ENCODE results near the gene EIF3CL. TPM values are rescaled to one million over a fixed set of nuclear protein-coding genes. Genes with fewer than 3 reads are reported as not detected.
A peak's percentile ranks its signal among the peaks of the same experiment; 100 is the strongest.
"Not testable (repeated sequence)": the region's sequence is repeated elsewhere in the genome, so short reads cannot be mapped to it uniquely, and the experiment has no call there.

EIF3CL gene
- total RNA-seq, 4 donors from 2014 or later = 221 to 364 (median 267) TPM

DNA sequence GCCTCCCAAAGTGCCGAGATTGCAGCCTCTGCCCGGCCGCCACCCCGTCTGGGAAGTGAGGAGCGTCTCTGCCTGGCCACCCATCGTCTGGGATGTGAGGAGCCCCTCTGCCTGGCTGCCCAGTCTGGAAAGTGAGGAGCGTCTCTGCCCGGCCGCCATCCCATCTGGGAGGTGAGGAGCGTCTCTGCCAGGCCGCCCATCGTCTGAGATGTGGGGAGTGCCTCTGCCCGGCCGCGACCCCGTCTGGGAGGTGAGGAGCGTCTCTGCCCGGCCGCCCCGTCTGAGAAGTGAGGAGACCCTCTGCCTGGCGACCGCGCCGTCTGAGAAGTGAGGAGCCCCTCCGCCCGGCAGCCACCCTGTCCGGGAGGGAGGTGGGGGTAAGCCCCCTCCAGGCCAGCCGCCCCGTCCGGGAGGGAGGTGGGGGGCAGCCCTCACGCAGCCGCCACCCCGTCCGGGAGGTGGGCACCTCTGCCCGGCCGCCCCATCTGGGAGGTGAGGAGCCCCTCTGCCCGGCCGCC is 26.5 kb downstream of the EIF3CL start:
- not testable (repeated sequence) for H3K36me3 ChIP-seq, H3K27ac ChIP-seq, H3K9me3 ChIP-seq, H3K4me3 ChIP-seq, H3K27me3 ChIP-seq, H3K4me1 ChIP-seq
- peak in 1 of 2 donors; percentile 29 for DNase-seq (ENCODE audit: low spot score in 2 of 2)
- WGBS = 100% methylated on average over 11 of the region's 38 CpGs

DNA sequence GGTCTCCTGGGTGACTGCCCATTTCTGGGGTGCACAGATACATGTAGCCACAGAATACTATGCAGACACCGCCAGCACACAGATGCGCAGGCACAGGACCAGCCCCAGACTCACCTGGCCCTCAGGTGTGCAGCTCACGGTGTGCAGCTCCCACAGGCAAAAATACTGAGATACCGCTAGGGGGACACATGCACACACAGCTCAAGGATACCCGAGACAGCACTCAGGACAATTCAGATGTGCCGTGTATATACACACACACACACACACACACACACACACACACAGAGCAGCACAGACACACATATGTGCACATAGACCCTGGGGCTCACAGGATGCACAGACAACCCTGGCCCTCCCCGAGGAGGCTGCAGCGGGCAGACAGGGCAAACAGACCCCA is 28.5 kb downstream of the EIF3CL start:
- H3K27ac ChIP-seq; DNase-seq (ENCODE audit: low spot score in 2 of 2); H3K9me3 ChIP-seq; H3K4me1 ChIP-seq; H3K4me3 ChIP-seq; H3K36me3 ChIP-seq; H3K27me3 ChIP-seq: not testable (repeated sequence)
- no CpG with 5 or more reads among the region's 8 CpGs for WGBS

DNA sequence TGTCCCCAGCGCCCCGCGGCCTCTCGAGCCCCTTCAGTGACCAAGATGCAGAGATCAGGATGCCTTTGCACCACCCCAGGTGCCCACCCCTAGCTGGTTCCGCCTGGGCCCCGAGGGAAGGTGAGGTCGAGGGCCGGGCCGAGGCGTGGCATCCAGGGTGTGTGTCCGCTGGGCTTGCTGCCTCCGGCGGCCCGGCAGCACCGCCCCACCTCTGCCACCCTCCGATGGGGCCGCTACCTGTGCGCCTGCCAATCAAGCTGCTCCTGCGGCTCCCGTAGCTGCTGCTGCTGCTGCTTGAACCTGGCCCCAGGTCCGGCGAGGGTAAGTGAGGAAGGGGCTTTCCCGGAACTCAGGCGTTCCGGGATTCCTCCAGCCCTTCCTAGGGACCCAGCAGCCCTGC is 29.4 kb downstream of the EIF3CL start:
- H3K27ac ChIP-seq; H3K4me3 ChIP-seq; H3K4me1 ChIP-seq; H3K36me3 ChIP-seq; H3K9me3 ChIP-seq; DNase-seq (ENCODE audit: low spot score in 2 of 2); H3K27me3 ChIP-seq: not testable (repeated sequence)
- WGBS = no CpG with 5 or more reads among the region's 25 CpGs

DNA sequence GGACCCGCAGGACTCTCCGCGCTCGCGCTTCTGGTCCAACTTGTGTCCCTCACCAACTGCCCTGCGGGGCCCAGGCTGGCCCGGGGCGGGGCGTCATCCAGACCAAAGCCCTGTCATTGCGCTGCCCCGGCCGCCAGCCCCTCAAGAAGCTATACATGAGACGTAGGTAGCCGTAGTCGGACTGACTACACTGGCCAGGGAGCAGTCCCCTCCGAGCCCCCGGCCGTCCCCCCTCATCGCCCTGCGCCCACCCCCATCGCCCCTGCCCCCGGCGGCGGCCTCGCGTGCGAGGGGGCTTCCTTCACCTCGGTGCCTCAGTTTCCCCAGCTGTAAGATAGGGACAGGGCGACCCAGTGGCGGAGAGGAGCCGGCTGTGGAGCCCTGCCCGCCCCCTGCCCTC is 35.7 kb downstream of the EIF3CL start:
- not testable (repeated sequence) for H3K27me3 ChIP-seq, H3K4me1 ChIP-seq, H3K9me3 ChIP-seq, H3K27ac ChIP-seq, H3K4me3 ChIP-seq, H3K36me3 ChIP-seq
- DNase-seq (ENCODE audit: low spot score in 2 of 2) = peak in 1 of 2 donors; percentile 29
- WGBS = no CpG with 5 or more reads among the region's 32 CpGs

DNA sequence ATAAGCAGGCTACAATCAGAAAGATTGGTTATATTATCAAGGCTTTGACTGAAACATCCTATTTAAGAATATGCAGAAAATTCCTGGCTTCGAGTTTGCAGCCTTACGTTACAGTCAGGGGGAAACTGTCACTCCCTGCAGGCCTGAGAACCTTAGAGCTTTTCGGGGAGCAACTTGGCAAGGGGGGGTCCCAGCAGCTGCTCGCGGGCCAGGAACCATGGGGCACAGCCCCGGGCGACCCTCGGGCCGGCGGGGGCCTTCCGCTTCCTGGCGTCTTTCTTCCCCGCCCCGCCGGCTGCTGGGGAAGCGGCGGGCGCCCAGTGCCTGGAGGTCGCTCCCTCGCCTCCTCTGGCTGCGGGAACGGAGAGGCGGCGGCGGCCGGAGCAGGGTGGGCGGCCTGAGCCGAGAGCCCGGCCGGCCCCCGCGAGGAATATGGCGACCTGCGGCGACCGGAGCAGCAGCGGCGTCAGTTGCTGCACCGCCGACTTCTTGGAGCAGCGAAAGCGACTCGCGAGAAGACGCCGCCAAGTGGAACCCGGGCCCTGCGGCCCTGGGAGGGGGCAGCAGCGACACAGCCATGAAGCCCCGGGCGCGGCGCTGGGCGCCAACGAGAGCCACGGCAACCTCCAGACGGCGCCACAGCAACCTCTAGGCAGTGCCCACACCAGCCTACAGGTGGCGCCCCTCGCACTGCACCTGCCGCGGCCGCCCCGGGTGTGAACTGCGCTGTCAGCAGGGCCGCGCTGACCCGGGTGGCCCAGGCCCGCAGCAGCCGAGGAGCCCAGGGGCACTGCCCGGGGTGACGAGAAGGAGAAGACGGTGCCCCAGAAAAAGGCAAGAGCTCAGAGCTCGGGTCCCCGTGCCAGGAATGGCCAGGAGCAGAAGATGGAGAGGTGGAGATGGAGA is 39.1 kb downstream of the EIF3CL start:
- no CpG with 5 or more reads among the region's 75 CpGs for WGBS
- peak overlapping the region; percentile 24 for H3K4me3 ChIP-seq
- DNase-seq (ENCODE audit: low spot score in 2 of 2); H3K27me3 ChIP-seq; H3K4me1 ChIP-seq; H3K36me3 ChIP-seq; H3K27ac ChIP-seq; H3K9me3 ChIP-seq: not testable (repeated sequence)

DNA sequence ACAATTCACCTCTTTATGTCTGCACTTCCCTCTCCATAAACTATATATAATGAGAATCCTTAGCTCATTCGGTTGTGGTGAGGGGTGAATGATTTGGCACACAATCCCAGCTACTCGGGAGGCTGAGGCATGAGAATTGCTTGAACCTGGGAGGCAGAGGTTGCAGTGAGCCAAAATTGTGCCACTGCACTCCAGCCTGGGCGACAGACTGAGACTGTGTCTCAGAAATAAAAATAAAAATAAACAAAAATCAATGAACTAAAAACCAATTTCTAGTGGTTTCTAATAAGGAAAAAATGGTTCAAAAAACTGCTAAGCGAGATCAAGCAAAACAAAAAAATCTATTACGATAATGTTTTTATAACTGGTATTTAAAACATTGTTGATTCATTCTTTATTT is 40.2 kb downstream of the EIF3CL start, which contains the start of gene NPIPB6:
Gene NPIPB6, minus strand, starts transcription at position 101 of the 400 bp plus-strand sequence. CDS start 686 bp downstream, outside the sequence.
- not testable (repeated sequence) for H3K4me3 ChIP-seq; H3K27ac ChIP-seq; H3K27me3 ChIP-seq; H3K36me3 ChIP-seq; H3K9me3 ChIP-seq; DNase-seq (ENCODE audit: low spot score in 2 of 2); H3K4me1 ChIP-seq
- WGBS = no CpG with 5 or more reads among the region's 5 CpGs

DNA sequence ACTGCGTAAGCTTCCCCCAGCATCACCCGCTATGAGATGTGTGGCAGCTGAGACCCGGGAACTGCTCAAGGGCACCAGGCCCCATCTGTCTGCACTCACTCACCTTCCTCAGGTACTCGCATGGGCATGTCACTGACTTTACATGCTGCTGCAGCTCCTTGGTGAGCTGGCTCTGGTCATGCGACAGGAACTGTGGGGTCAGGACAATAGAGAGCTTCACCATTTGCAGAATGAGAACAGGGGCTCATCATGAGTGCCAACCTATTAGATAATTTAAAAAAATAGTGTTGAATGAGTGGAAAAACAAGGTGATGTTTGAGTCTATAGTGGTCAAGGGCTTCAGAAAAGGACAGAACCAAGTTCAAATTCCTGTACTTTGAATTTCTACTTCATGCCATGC is 41.0 kb downstream of the EIF3CL start:
- not testable (repeated sequence) for H3K36me3 ChIP-seq; H3K4me1 ChIP-seq; H3K4me3 ChIP-seq; H3K27ac ChIP-seq; DNase-seq (ENCODE audit: low spot score in 2 of 2); H3K9me3 ChIP-seq; H3K27me3 ChIP-seq
- no CpG with 5 or more reads among the region's 5 CpGs for WGBS

DNA sequence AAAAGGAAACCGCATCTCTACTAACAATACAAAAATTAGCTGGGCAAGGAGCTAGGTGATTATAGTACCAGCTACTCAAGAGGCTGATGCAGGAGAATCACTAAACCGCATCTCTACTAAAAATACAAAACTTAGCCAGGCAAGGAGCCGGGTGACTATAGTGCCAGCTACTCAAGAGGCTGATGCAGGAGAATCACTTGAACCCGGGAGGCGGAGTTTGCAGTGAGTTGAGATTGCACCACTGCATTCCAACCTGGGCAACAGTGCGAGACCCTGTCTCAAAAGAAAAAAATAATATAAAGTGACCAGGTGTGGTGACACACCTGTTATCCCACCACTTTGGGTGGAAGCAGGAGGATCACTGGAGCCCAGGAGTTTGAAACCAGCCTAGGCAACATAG is 65.4 kb downstream of the EIF3CL start:
- WGBS = 96% methylated on average over 6 of the region's 6 CpGs
- H3K4me3 ChIP-seq; H3K4me1 ChIP-seq; DNase-seq (ENCODE audit: low spot score in 2 of 2); H3K9me3 ChIP-seq; H3K27me3 ChIP-seq; H3K27ac ChIP-seq; H3K36me3 ChIP-seq: not testable (repeated sequence)

DNA sequence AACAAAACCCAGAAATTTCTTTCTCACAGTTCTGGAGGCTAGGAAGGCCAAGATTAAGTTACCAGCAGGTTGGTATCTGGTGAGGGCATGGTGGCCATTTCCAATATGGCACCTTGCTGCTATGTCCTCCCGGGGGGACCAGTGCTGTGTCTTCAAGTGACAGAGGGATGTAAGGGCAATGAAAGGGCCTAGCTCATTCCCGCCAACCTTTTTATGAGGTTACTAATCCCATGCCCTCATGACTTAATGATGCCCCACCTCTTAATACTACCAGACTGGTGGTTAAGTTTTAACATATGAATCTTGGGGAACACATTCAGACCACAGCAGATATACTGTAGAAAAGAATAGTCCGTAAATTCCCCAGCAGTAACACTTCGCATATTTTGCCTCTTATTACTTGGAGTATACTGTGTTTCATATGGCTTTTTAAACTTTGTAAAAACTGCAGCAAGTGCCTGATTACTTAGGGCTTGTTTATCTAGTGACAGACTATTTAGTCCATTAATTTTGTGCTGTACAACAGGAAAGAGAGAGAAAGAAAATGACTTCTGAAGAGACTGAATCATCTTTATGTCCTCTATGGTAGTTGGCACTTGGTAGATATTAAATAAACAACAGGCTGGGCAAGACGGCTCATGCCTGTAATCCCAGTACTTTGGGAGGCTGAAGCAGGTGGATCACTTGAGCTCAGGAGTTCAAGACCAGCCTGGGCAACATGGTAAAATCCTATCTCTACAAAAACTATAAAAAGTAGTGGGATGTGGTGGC is 66.5 kb downstream of the EIF3CL start:
- not testable (repeated sequence) for H3K27me3 ChIP-seq; H3K4me3 ChIP-seq; DNase-seq (ENCODE audit: low spot score in 2 of 2); H3K4me1 ChIP-seq; H3K9me3 ChIP-seq; H3K27ac ChIP-seq; H3K36me3 ChIP-seq
- WGBS = 75% methylated on average over 3 of the region's 5 CpGs

DNA sequence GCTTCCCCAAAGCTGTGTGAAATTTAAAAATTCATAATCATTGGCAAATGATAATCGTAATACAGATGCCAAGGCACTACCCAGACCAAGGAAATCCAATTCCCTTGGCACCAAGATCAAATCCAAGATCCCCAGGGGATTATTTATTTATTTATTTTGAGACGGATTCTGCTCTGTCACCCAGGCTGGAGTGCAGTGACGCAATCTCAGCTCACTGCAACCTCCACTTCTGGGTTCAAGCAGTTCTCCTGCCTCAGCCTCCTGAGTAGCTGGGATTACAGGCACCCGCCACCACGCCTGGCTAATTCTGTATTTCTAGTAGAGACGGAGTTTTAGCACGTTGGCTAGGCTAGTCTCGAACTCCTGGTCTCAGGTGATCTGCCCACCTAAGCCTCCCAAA is 68.0 kb downstream of the EIF3CL start:
- WGBS = 79% methylated on average over 8 of the region's 8 CpGs
- not testable (repeated sequence) for H3K36me3 ChIP-seq; H3K4me3 ChIP-seq; DNase-seq (ENCODE audit: low spot score in 2 of 2); H3K27me3 ChIP-seq; H3K9me3 ChIP-seq; H3K27ac ChIP-seq; H3K4me1 ChIP-seq

DNA sequence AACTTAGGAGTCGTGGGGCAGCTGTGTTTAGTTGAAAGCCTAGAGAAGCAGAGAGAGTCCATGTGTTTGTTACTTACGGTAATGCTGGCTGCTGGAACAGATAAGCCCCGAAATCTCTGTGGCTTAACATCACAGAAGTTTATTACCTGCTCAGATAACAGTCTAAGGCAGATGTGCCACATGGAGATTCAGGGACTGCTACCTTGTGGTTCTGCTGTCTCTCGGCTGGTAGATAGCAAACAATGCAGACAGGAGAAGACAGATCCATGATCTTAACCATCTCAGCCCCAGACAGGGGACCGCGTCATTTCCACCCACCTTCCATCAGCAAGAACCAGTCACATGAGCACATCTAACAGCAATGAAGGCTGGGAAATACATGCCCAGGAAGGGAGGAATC is 71.0 kb downstream of the EIF3CL start:
- H3K36me3 ChIP-seq; H3K9me3 ChIP-seq; H3K27me3 ChIP-seq; H3K4me1 ChIP-seq; H3K4me3 ChIP-seq; DNase-seq (ENCODE audit: low spot score in 2 of 2); H3K27ac ChIP-seq: not testable (repeated sequence)
- 56% methylated on average over 6 of the region's 6 CpGs for WGBS

DNA sequence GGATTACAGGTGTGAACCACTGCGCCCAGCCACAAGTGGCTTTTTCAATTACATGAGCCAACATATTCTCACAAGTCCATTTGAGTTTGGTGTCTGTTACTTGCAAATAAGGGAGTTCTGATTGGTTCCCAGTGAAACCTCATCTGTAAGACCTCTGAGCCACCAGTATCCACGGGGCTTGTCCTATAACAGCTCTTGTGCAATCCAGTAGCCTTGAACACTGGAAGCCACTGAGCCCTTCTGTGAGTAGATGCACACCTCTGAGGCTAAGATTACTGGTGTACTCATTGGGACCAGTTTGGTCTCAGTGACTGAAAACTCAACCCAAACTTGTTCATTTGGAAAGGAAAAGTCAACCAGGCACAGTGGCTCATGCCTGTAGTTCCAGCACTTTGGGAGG is 72.7 kb downstream of the EIF3CL start:
- H3K9me3 ChIP-seq; H3K4me1 ChIP-seq; H3K27me3 ChIP-seq; H3K4me3 ChIP-seq; H3K36me3 ChIP-seq; DNase-seq (ENCODE audit: low spot score in 2 of 2); H3K27ac ChIP-seq: not testable (repeated sequence)
- WGBS = 100% methylated on average over 1 of the region's 2 CpGs

DNA sequence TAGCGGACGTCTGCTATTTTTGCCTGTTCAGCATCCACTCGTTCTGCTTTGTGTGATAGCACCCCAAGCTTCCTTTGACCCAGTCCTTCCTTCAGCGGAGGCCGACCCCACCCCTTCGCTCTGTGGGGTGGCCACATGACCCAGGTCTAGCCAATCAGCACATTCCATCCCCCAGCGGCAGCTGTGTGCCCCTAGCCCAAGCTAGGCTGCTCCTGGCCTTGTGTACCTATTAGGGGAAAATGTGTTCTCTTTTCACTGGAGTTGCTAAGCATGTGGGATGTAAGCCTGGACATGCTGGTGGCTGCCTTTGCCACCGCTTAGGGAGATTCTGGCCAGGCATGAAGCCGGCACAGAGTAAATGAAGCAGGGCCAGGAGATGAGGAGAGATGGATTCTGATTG is 73.4 kb downstream of the EIF3CL start:
- WGBS = 19% methylated on average over 5 of the region's 9 CpGs
- not testable (repeated sequence) for H3K4me1 ChIP-seq, H3K27me3 ChIP-seq, H3K27ac ChIP-seq, H3K9me3 ChIP-seq, H3K4me3 ChIP-seq, H3K36me3 ChIP-seq
- DNase-seq (ENCODE audit: low spot score in 2 of 2) = peak in 1 of 2 donors; percentile 38

Measured in suprapubic skin (tissue), 4 donors.